Prostate gland (tissue), 2 donors: ENCODE results near the gene CPNE4. TPM values are rescaled to one million over a fixed set of nuclear protein-coding genes. Genes with fewer than 3 reads are reported as not detected.

Experiments used
- DNase-seq: peaks from one replicate; pipeline ENCODE4 v3.0.0-alpha.2; 2019; ENCODE audit warnings: low spot score
- H3K27ac ChIP-seq, 2 donors: fragments of 200-600 bp; sonication (generic); 2 replicates each; pipeline ENCODE4 v1.5.1; 2017 to 2019
- H3K27me3 ChIP-seq: fragments of 200-600 bp; sonication (generic); replicated peaks from 2 replicates; pipeline ENCODE4 v1.5.1; 2019; ENCODE audit not compliant: insufficient read depth
- H3K36me3 ChIP-seq, 2 donors: fragments of 200-600 bp; sonication (generic); 1 replicate in 1 of 2; 2 replicates in 1 of 2; pipeline versions ENCODE4 v1.5.1 to v1.8.1; 2017 to 2019
- H3K4me1 ChIP-seq: fragments of 200-600 bp; sonication (generic); replicated peaks from 2 replicates; pipeline ENCODE4 v1.5.1; 2019
- H3K4me3 ChIP-seq, 2 donors: fragments of 200-600 bp; sonication (generic); 2 replicates each; pipeline ENCODE4 v1.5.1; 2017 to 2019
- H3K9me3 ChIP-seq: fragments of 200-600 bp; sonication (generic); 2 replicates; pipeline ENCODE4 v1.5.1; 2017
- CTCF ChIP-seq, 4 experiments: fragments of 200-600 bp in 2 of 4; fragments of 450-650 bp in 2 of 4; sonication (generic) in 2 of 4; IDR thresholded peaks; 1 replicate in 3 of 4; 2 replicates in 1 of 4; pipeline ENCODE4 v1.5.1; 2016 to 2019; ENCODE audit warnings: antibody characterized with exemption in 4 of 4, mild to moderate bottlenecking in 2 of 4, moderate library complexity in 2 of 4
- POLR2A ChIP-seq: fragments of 450-650 bp; IDR thresholded peaks from one replicate; pipeline ENCODE4 v1.6.1; 2016; ENCODE audit warnings: antibody characterized with exemption, mild to moderate bottlenecking
- POLR2AphosphoS5 ChIP-seq: sonication (generic); formaldehyde crosslinking; IDR thresholded peaks from one replicate; pipeline ENCODE4 v1.6.1; 2017; ENCODE audit warnings: antibody characterized with exemption
- WGBS: methylation state at CpG from one replicate; pipeline ENCODE4 v1.1.5; 2018; 5-methylcytosine and 5-hydroxymethylcytosine counted together
- intact Hi-C: fragments of 100-400 bp; cut with DNase I; formaldehyde crosslinking; loops from one replicate; pipeline ENCODE4 v1.14.2; 2022
- total RNA-seq, 2 donors: library from RNA; depleted of rRNA; stranded (reverse); fragments of >200 nt; gene quantifications; one replicate each; pipeline ENCODE4 v1.1.0, GENCODE V29; 2016

The CPNE4 gene
- total RNA-seq, 2 donors from 2014 or later: 39.9 to 68.2 TPM

- no peak for DNase-seq
- Histone ChIP-seq H3K36me3 (no peaks in the 10 kb centered on the region), H3K4me3 (no peak overlapping the region), H3K27me3 (no peaks in the 10 kb centered on the region), H3K27ac (no peak overlapping the region), H3K9me3 (no peaks in the 10 kb centered on the region), H3K4me1 (no peaks in the 10 kb centered on the region)
- no peak for TF ChIP-seq CTCF (IDR thresholded peaks at IDR 0.05)
- TF ChIP-seq POLR2A: no peak
- no peak for TF ChIP-seq POLR2AphosphoS5
- 65% methylated on average over 1 of the region's 1 CpG for WGBS
- intact Hi-C loops: no loop called here
Observed at GRCh38 chr3:131914090-131914691, 120.6 kb downstream of the CPNE4 start.

- intact Hi-C loops: no loop called here
- Histone ChIP-seq H3K9me3 (no peaks in the 10 kb centered on the region), H3K4me1 (no peaks in the 10 kb centered on the region), H3K36me3 (no peaks in the 10 kb centered on the region), H3K27me3 (no peaks in the 10 kb centered on the region), H3K4me3 (no peak overlapping the region), H3K27ac (no peak overlapping the region)
- DNase-seq: no peak
- no peak for TF ChIP-seq POLR2A
- no peak for TF ChIP-seq POLR2AphosphoS5
- no peak for TF ChIP-seq CTCF (IDR thresholded peaks at IDR 0.05)
- 69% methylated on average over 2 of the region's 2 CpGs for WGBS
Observed at GRCh38 chr3:131912255-131912654, 122.6 kb downstream of the CPNE4 start.

GRCh38 chr3:131907796-131908195 is 127.0 kb downstream of the CPNE4 start:
- TF ChIP-seq POLR2AphosphoS5 (no peak), POLR2A (no peak), CTCF (IDR thresholded peaks at IDR 0.05) (no peak)

GRCh38 chr3:131903988-131904415 is 130.8 kb downstream of the CPNE4 start:
- H3K9me3 ChIP-seq: no peaks in the 10 kb centered on the region
- WGBS: 56% methylated on average over 4 of the region's 4 CpGs
- no peaks in the 10 kb centered on the region for H3K27me3 ChIP-seq
- no peaks in the 10 kb centered on the region for H3K4me1 ChIP-seq
- no peak for TF ChIP-seq POLR2A
- TF ChIP-seq CTCF (IDR thresholded peaks at IDR 0.05): no peak
- TF ChIP-seq POLR2AphosphoS5: no peak
- no peaks in the 10 kb centered on the region for H3K36me3 ChIP-seq
- H3K27ac ChIP-seq: no peak overlapping the region
- no peak overlapping the region for H3K4me3 ChIP-seq
- intact Hi-C loops: no loop called here
- no peak for DNase-seq

More at GRCh38 chr3:131907796-131908195, 127.0 kb downstream of the CPNE4 start:
- Histone ChIP-seq H3K4me3 (no peak overlapping the region), H3K9me3 (no peaks in the 10 kb centered on the region), H3K4me1 (no peaks in the 10 kb centered on the region), H3K36me3 (no peaks in the 10 kb centered on the region), H3K27ac (no peak overlapping the region), H3K27me3 (no peaks in the 10 kb centered on the region)
- no peak for DNase-seq
- intact Hi-C loops: no loop called here
- 49% methylated on average over 1 of the region's 1 CpG for WGBS

GRCh38 chr3:131901686-131902085 is 133.1 kb downstream of the CPNE4 start:
- TF ChIP-seq POLR2AphosphoS5 (no peak), CTCF (IDR thresholded peaks at IDR 0.05) (no peak), POLR2A (no peak)
- no peaks in the 10 kb centered on the region for H3K36me3 ChIP-seq
- 100% methylated on average over 1 of the region's 1 CpG for WGBS
- H3K27me3 ChIP-seq: no peaks in the 10 kb centered on the region
- no peak overlapping the region for H3K4me3 ChIP-seq
- no peak overlapping the region for H3K27ac ChIP-seq
- intact Hi-C loops: no loop called here
- no peak for DNase-seq
- no peaks in the 10 kb centered on the region for H3K9me3 ChIP-seq
- no peaks in the 10 kb centered on the region for H3K4me1 ChIP-seq
